GM23338 (cell line): Measurements from ENCODE around the gene NTN4. TPM values are rescaled to one million over a fixed set of nuclear protein-coding genes. Genes with fewer than 3 reads are reported as not detected.

Source experiments
- ATAC-seq: fragments of 200-7000 bp; cut with Tn5 transposase; 3 replicates; pipeline ENCODE4 v1.9.1; 2020
- DNase-seq: peaks from one replicate; pipeline ENCODE4 v3.0.0-alpha.2; 2015; ENCODE audit warnings: low spot score
- H2AFZ ChIP-seq: fragments of 200-600 bp; sonication (generic); 2 replicates; pipeline ENCODE4 v1.8.0; 2016; ENCODE audit warnings: antibody characterized with exemption, mild to moderate bottlenecking, moderate library complexity
- H3F3A ChIP-seq: fragments of 200-600 bp; sonication (generic); replicated peaks from 2 replicates; pipeline ENCODE4 v1.8.0; 2017; ENCODE audit warnings: antibody characterized with exemption, mixed run types, low read depth
- H3K27ac ChIP-seq: fragments of 200-600 bp; sonication (generic); 2 replicates; pipeline ENCODE4 v1.6.1; 2016; ENCODE audit warnings: low read depth
- H3K27me3 ChIP-seq: fragments of 200-600 bp; sonication (generic); 2 replicates; pipeline ENCODE4 v1.8.0; 2016; ENCODE audit warnings: mild to moderate bottlenecking, mixed run types, moderate library complexity; ENCODE audit not compliant: insufficient read depth
- H3K36me3 ChIP-seq: fragments of 200-600 bp; sonication (generic); 2 replicates; pipeline ENCODE4 v1.8.0; 2016; ENCODE audit warnings: mild to moderate bottlenecking; ENCODE audit not compliant: insufficient read depth
- H3K4me1 ChIP-seq: fragments of 200-600 bp; sonication (generic); 2 replicates; pipeline ENCODE4 v1.8.0; 2016; ENCODE audit warnings: mild to moderate bottlenecking, moderate library complexity; ENCODE audit not compliant: insufficient read depth
- H3K4me2 ChIP-seq: fragments of 200-600 bp; sonication (generic); 2 replicates; pipeline ENCODE4 v1.7.1; 2017; ENCODE audit warnings: mixed run types
- H3K4me3 ChIP-seq: fragments of 200-600 bp; sonication (generic); 2 replicates; pipeline ENCODE4 v1.6.1; 2016; ENCODE audit warnings: mixed run types
- H3K79me2 ChIP-seq: fragments of 200-600 bp; sonication (generic); replicated peaks from 2 replicates; pipeline ENCODE4 v1.8.0; 2017; ENCODE audit warnings: mild to moderate bottlenecking; ENCODE audit not compliant: insufficient read depth
- H3K9me2 ChIP-seq: fragments of 200-600 bp; sonication (generic); 2 replicates; pipeline ENCODE4 v1.8.0; 2017; ENCODE audit not compliant: insufficient read depth
- H4K20me1 ChIP-seq: fragments of 200-600 bp; sonication (generic); replicated peaks from 2 replicates; pipeline ENCODE4 v1.8.0; 2017; ENCODE audit warnings: mild to moderate bottlenecking; ENCODE audit not compliant: insufficient read depth
- H3K27ac Mint-ChIP-seq: 2 replicates; pipeline ENCODE4 v1.8.0; 2020; ENCODE audit warnings: inconsistent platforms, mild to moderate bottlenecking, moderate library complexity, mixed read lengths
- H3K27me3 Mint-ChIP-seq: 3 replicates; pipeline ENCODE4 v1.8.0; 2022; ENCODE audit warnings: low read depth, mild to moderate bottlenecking, moderate library complexity, mixed read lengths, inconsistent platforms; ENCODE audit not compliant: insufficient read depth, poor library complexity
- H3K36me3 Mint-ChIP-seq: 3 replicates; pipeline ENCODE4 v1.8.0; 2021; ENCODE audit warnings: low read depth, mild to moderate bottlenecking, inconsistent platforms, moderate library complexity, mixed read lengths
- H3K4me1 Mint-ChIP-seq: 3 replicates; pipeline ENCODE4 v1.8.0; 2020; ENCODE audit warnings: mild to moderate bottlenecking, inconsistent platforms, mixed read lengths
- H3K4me3 Mint-ChIP-seq: 3 replicates; pipeline ENCODE4 v1.8.0; 2021; ENCODE audit warnings: moderate library complexity, mild to moderate bottlenecking, inconsistent platforms, mixed read lengths
- H3K9me3 Mint-ChIP-seq: 3 replicates; pipeline ENCODE4 v1.8.0; 2020; ENCODE audit warnings: moderate library complexity, mild to moderate bottlenecking, inconsistent platforms, mixed read lengths
- CTCF ChIP-seq, 2 experiments: fragments of 200-600 bp in 1 of 2; sonication (generic) in 1 of 2; conservative IDR thresholded peaks; 2 replicates each; pipeline versions ENCODE4 v1.5.1 to v1.6.1; 2016 to 2017; ENCODE audit warnings: antibody characterized with exemption in 2 of 2, low read depth in 2 of 2, mild to moderate bottlenecking in 2 of 2, moderate library complexity in 1 of 2
- ETS1 ChIP-seq: IDR thresholded peaks from 2 replicates; pipeline ENCODE4 v1.6.1; 2016; ENCODE audit warnings: antibody characterized with exemption
- EZH2phosphoT487 ChIP-seq: fragments of 200-600 bp; sonication (generic); IDR thresholded peaks from one replicate; pipeline ENCODE4 v1.8.1; 2018; ENCODE audit warnings: antibody characterized with exemption; ENCODE audit not compliant: unreplicated experiment
- JUNB ChIP-seq: IDR thresholded peaks from one replicate; pipeline ENCODE4 v1.6.1; 2016; ENCODE audit warnings: antibody characterized with exemption; ENCODE audit not compliant: unreplicated experiment
- POLR2AphosphoS5 ChIP-seq: IDR thresholded peaks from 2 replicates; pipeline ENCODE4 v1.6.1; 2016; ENCODE audit warnings: antibody characterized with exemption, low read depth
- REST ChIP-seq: IDR thresholded peaks from one replicate; pipeline ENCODE4 v1.6.1; 2018; ENCODE audit warnings: antibody characterized with exemption; ENCODE audit not compliant: unreplicated experiment
- STAT1 ChIP-seq: IDR thresholded peaks from one replicate; pipeline ENCODE4 v1.6.1; 2016; ENCODE audit warnings: antibody characterized with exemption; ENCODE audit not compliant: unreplicated experiment
- ZNF331 ChIP-seq: fragments of 250-450 bp; sonication (Bioruptor Pico); IDR thresholded peaks from 2 replicates; pipeline ENCODE4 v1.5.0; 2020; ENCODE audit warnings: low read depth, mild to moderate bottlenecking, moderate library complexity
- polyA plus RNA-seq: library from polyadenylated mRNA; unstranded; fragments of >200 nt; fragmentation: Nextera tagmentation; extraction: Ambion mirVana; gene quantifications from 2 replicates; pipeline ENCODE4 v1.2.1, GENCODE V29; 2016
- total RNA-seq: library from RNA; depleted of rRNA; stranded (reverse); fragments of >200 nt; shearing (Covaris generic); gene quantifications from 2 replicates; pipeline ENCODE4 v1.2.3, GENCODE V29; 2014

NTN4 gene
- total and polyA plus RNA-seq, 2 experiments from 2014 or later: 1.5 to 3.8 TPM

GRCh38 chr12:95674163-95674562 lies 116.4 kb downstream of the NTN4 start:
- H3K4me1 Mint-ChIP-seq: no peaks in the 10 kb centered on the region

GRCh38 chr12:95673576-95673975 lies 117.0 kb downstream of the NTN4 start:
- Mint-ChIP-seq H3K27me3 (no peaks in the 10 kb centered on the region), H3K27ac (no peak overlapping the region), H3K9me3 (peaks cover 9% of the 10 kb centered on the region; the same call in 1 of the 3 replicates), H3K4me3 (no peak overlapping the region), H3K36me3 (peaks cover 25% of the 10 kb centered on the region), H3K4me1 (no peaks in the 10 kb centered on the region)
- DNase-seq (no peak), ATAC-seq (no peak)
- Histone ChIP-seq H2AFZ (no peak overlapping the region), H3K27ac (no peak overlapping the region), H3K4me1 (peaks cover 5% of the 10 kb centered on the region; the same call in 1 of the 2 replicates), H4K20me1 (peaks cover 4% of the 10 kb centered on the region; the same call in 1 of the 2 replicates), H3K4me2 (no peak overlapping the region), H3K79me2 (no peaks in the 10 kb centered on the region), H3F3A (no peaks in the 10 kb centered on the region), H3K9me2 (no peaks in the 10 kb centered on the region), H3K4me3 (no peak overlapping the region), H3K27me3 (no peaks in the 10 kb centered on the region), H3K36me3 (no peaks in the 10 kb centered on the region)
- no peak for TF ChIP-seq ZNF331 (CRISPR knock-in tag)
- no peak for TF ChIP-seq EZH2phosphoT487
- no peak for TF ChIP-seq STAT1
- TF ChIP-seq CTCF (conservative IDR thresholded peaks at IDR 0.05; ENCODE audit: low read depth in 2 of 2): no peak
- no peak for TF ChIP-seq REST
- TF ChIP-seq JUNB: no peak

More at GRCh38 chr12:95674163-95674562, 116.4 kb downstream of the NTN4 start:
- ATAC-seq (no peak), DNase-seq (no peak)
- H3K27ac Mint-ChIP-seq: no peak overlapping the region
- peaks cover 9% of the 10 kb centered on the region; the same call in 1 of the 3 replicates for H3K9me3 Mint-ChIP-seq
- H3F3A ChIP-seq: no peaks in the 10 kb centered on the region
- H3K4me1 ChIP-seq: peaks cover 5% of the 10 kb centered on the region; the same call in 1 of the 2 replicates
- no peaks in the 10 kb centered on the region for H3K79me2 ChIP-seq
- no peaks in the 10 kb centered on the region for H3K9me2 ChIP-seq
- no peak overlapping the region for H3K4me2 ChIP-seq
- no peak overlapping the region for H3K4me3 Mint-ChIP-seq
- no peaks in the 10 kb centered on the region for H3K36me3 ChIP-seq
- no peaks in the 10 kb centered on the region for H3K27me3 Mint-ChIP-seq
- no peak overlapping the region for H3K4me3 ChIP-seq
- TF ChIP-seq POLR2AphosphoS5 (no peak), JUNB (no peak), ETS1 (no peak)
- peaks cover 4% of the 10 kb centered on the region; the same call in 1 of the 2 replicates for H4K20me1 ChIP-seq
- no peak overlapping the region for H2AFZ ChIP-seq
- peaks cover 25% of the 10 kb centered on the region for H3K36me3 Mint-ChIP-seq
- no peaks in the 10 kb centered on the region for H3K27me3 ChIP-seq
- no peak overlapping the region for H3K27ac ChIP-seq
